Keratinocyte (primary cell): ENCODE results near the gene DIP2C. TPM values are rescaled to one million over a fixed set of nuclear protein-coding genes. Genes with fewer than 3 reads are reported as not detected.

Experiments
- DNase-seq: peaks from one replicate; pipeline ENCODE4 v3.0.0-alpha.2; 2011; ENCODE audit warnings: low read depth, missing footprints, low spot score
- FAIRE-seq: peaks from 2 replicates; lab custom pipeline; 2011; peaks lifted over from hg19 to GRCh38; lab: Jason Lieb, UNC
- H2AFZ ChIP-seq: 2 replicates; pipeline ENCODE4 v1.6.0; 2012; ENCODE audit warnings: low read length, control low read depth, inconsistent platforms; ENCODE audit not compliant: control insufficient read depth
- H3K27ac ChIP-seq: 2 replicates; pipeline ENCODE4 v1.5.1; 2011; ENCODE audit warnings: low read length; ENCODE audit not compliant: control insufficient read depth, insufficient read depth
- H3K27me3 ChIP-seq: 3 replicates; pipeline ENCODE4 v1.6.0; 2011; ENCODE audit warnings: low read length; ENCODE audit not compliant: control insufficient read depth, insufficient read depth; ENCODE audit errors: extremely low read depth
- H3K36me3 ChIP-seq, 2 experiments: 2 replicates in 1 of 2; 3 replicates in 1 of 2; pipeline ENCODE4 v1.5.1; 2011; ENCODE audit warnings: low read length in 2 of 2, mild to moderate bottlenecking in 1 of 2; ENCODE audit not compliant: control insufficient read depth in 2 of 2, insufficient read depth in 2 of 2; ENCODE audit errors: extremely low read depth in 1 of 2
- H3K4me1 ChIP-seq: 3 replicates; pipeline ENCODE4 v1.5.1; 2011; ENCODE audit warnings: low read length; ENCODE audit not compliant: control insufficient read depth, insufficient read depth; ENCODE audit errors: extremely low read depth
- H3K4me2 ChIP-seq: 3 replicates; pipeline ENCODE4 v1.6.0; 2011; ENCODE audit warnings: low read depth, low read length; ENCODE audit not compliant: control insufficient read depth, insufficient read depth; ENCODE audit errors: extremely low read depth
- H3K4me3 ChIP-seq, 3 experiments: fragments of 200-600 bp in 1 of 3; sonication (generic) in 1 of 3; 2 replicates in 2 of 3; 3 replicates in 1 of 3; pipeline ENCODE4 v1.5.1; 2011 to 2016; ENCODE audit warnings: low read length in 3 of 3, mild to moderate bottlenecking in 3 of 3, control low read depth in 2 of 3, inconsistent platforms in 1 of 3, low read depth in 1 of 3, mixed read lengths in 1 of 3, mixed run types in 1 of 3, moderate library complexity in 1 of 3; ENCODE audit not compliant: control insufficient read depth in 2 of 3, insufficient read depth in 2 of 3; ENCODE audit errors: extremely low read depth in 1 of 3
- H3K79me2 ChIP-seq: 2 replicates; pipeline ENCODE4 v1.6.0; 2012; ENCODE audit warnings: low read length; ENCODE audit not compliant: control insufficient read depth, insufficient read depth
- H3K9ac ChIP-seq: 3 replicates; pipeline ENCODE4 v1.6.0; 2011; ENCODE audit warnings: low read length; ENCODE audit not compliant: control insufficient read depth, insufficient read depth; ENCODE audit errors: extremely low read depth
- H3K9me1 ChIP-seq: 3 replicates; pipeline ENCODE4 v1.6.0; 2011; ENCODE audit warnings: low read length; ENCODE audit not compliant: control insufficient read depth, insufficient read depth; ENCODE audit errors: extremely low read depth
- H3K9me3 ChIP-seq: 2 replicates; pipeline ENCODE4 v1.5.1; 2012; ENCODE audit warnings: low read depth, low read length; ENCODE audit not compliant: control insufficient read depth
- H4K20me1 ChIP-seq: 3 replicates; pipeline ENCODE4 v1.6.0; 2011; ENCODE audit warnings: low read length; ENCODE audit not compliant: control insufficient read depth, insufficient read depth; ENCODE audit errors: extremely low read depth
- CTCF ChIP-seq, 3 experiments: IDR thresholded peaks in 1 of 3; conservative IDR thresholded peaks in 1 of 3; optimal IDR thresholded peaks in 1 of 3; 2 replicates in 2 of 3; 3 replicates in 1 of 3; pipeline versions ENCODE3 to v1.5.1; 2011; ENCODE audit warnings: low read length in 3 of 3, mild to moderate bottlenecking in 3 of 3, moderate library complexity in 2 of 3, control low read depth in 1 of 3, inconsistent platforms in 1 of 3; ENCODE audit not compliant: insufficient read depth in 2 of 3; ENCODE audit errors: extremely low read depth in 1 of 3
- EZH2 ChIP-seq: IDR thresholded peaks from one replicate; pipeline ENCODE4 v1.6.1; 2012; ENCODE audit warnings: inconsistent platforms, mild to moderate bottlenecking, low read length, moderate library complexity
- dilution Hi-C: fragments of 300-500 bp; cut with MboI; formaldehyde crosslinking; loops from one replicate; pipeline ENCODE4 v1.7.0; 2020; ENCODE audit warnings: low sequenced_read_pairs; ENCODE audit not compliant: extremely low pct_ligation_motif_present
- polyA plus RNA-seq, 5 experiments: library from polyadenylated mRNA; depleted of rRNA in 3 of 5; stranded (reverse) in 3 of 5; stranded (forward) in 1 of 5; unstranded in 1 of 5; fragments of >200 nt; gene quantifications; 1 replicate in 1 of 5; 2 replicates in 3 of 5; 3 replicates in 1 of 5; pipeline versions ENCODE4 v1.2.1 to v1.2.3, GENCODE V29; 2011 to 2012; ENCODE audit warnings: missing spikeins in 2 of 5, low read depth in 1 of 5, low replicate concordance in 1 of 5

Gene DIP2C
- polyA plus RNA-seq, 1 donor (not counting 4 experiments of a cell fraction or from before 2014, with no cell fraction given): 1.3 TPM

DNA sequence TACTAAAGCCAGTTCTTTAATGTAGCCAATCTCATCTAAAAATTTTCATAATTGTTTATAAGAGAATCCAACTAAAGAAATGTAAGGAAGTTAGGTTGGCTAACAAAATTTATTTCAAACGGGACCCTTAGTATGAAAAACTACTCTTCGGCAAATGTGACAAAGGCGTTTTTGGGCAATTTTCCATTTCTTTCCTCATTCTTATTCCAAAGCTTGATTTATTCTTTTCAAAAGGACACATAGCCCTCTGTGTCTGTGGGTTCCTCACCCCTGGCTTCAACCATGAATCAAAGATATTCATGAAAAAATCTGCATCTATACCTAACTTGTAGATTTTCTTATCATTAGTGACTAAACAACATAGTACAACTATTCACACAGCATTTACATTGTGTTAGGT is 358.3 kb downstream of the DIP2C start:
- FAIRE-seq (no peak), DNase-seq (no peak)
- Histone ChIP-seq H3K79me2 (no peaks in the 10 kb centered on the region), H4K20me1 (no peaks in the 10 kb centered on the region), H2AFZ (no peak overlapping the region), H3K27ac (no peak overlapping the region), H3K4me3 (no peak overlapping the region), H3K9me3 (no peaks in the 10 kb centered on the region), H3K27me3 (no peaks in the 10 kb centered on the region), H3K36me3 (no peaks in the 10 kb centered on the region), H3K9ac (no peak overlapping the region), H3K9me1 (no peaks in the 10 kb centered on the region), H3K4me1 (peaks cover 34% of the 10 kb centered on the region), H3K4me2 (no peak overlapping the region)
- dilution Hi-C loops: no loop called here
- TF ChIP-seq EZH2 (no peak), CTCF (optimal IDR thresholded peaks at IDR 0.05 in 1 of 3, IDR thresholded peaks at IDR 0.05 in 1 of 3, conservative IDR thresholded peaks at IDR 0.05 in 1 of 3; ENCODE audit: extremely low read depth in 1 of 3, insufficient read depth in 2 of 3, low read length in 3 of 3) (no peak)

DNA sequence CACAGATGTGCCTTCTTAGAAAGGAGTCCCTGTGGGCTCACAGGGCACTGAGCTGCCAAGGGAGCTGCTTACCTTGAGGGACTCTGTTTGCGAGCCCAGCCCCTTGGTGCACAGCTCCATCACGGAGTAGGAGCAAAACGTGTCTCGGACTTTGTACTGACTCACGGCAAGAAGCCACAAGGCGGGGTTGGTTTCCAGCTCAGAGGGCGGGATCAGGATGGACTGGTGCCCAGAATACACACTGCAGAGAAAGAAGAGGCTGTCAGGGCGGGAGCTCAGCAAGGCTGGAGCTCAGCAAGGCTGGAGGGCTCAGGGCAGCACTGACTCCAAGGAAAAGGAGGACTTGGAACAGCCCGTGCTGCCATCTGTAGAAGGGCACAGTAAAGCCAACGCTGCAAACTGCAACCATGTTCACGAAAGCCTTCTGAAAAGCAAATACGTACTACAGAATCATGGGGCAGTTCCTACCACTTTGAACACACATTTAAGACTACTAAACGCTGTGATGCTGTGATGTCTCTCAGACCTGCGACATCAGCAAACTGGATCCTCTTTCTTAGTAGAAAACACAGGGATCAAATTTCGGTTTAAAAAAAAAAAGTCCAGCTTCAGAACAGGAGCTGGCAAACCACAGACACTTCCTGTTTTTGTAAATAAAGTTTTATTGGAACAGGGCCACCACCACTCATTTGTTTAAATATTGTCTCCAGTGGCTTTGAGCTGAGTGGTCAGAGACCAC is 359.9 kb downstream of the DIP2C start:
- dilution Hi-C loops: no loop called here
- TF ChIP-seq CTCF (optimal IDR thresholded peaks at IDR 0.05 in 1 of 3, IDR thresholded peaks at IDR 0.05 in 1 of 3, conservative IDR thresholded peaks at IDR 0.05 in 1 of 3; ENCODE audit: extremely low read depth in 1 of 3, insufficient read depth in 2 of 3, low read length in 3 of 3) (peak in 1 of 3 experiments; percentile 1), EZH2 (no peak)
- Histone ChIP-seq H3K9ac (peak overlapping the region; percentile 81), H3K9me3 (no peaks in the 10 kb centered on the region), H4K20me1 (no peaks in the 10 kb centered on the region), H3K4me2 (peak overlapping the region; percentile 99), H3K27me3 (no peaks in the 10 kb centered on the region), H3K27ac (peak overlapping the region; percentile 95), H3K79me2 (no peaks in the 10 kb centered on the region), H3K9me1 (no peaks in the 10 kb centered on the region), H3K36me3 (no peaks in the 10 kb centered on the region), H2AFZ (peak overlapping the region; percentile 97), H3K4me3 (peak overlapping the region; percentile 26 to 80 (median 70)), H3K4me1 (peaks cover 25% of the 10 kb centered on the region)
- FAIRE-seq (peak; percentile 92), DNase-seq (peak; percentile 61)
